Psoas muscle (tissue), 8 donors: ENCODE results near the gene CCND1. TPM values are rescaled to one million over a fixed set of nuclear protein-coding genes. Genes with fewer than 3 reads are reported as not detected.

Experiments used
- ATAC-seq, 4 donors: fragments of 200-7000 bp; cut with Tn5 transposase; one replicate each; pipeline ENCODE4 v1.9.1; 2020; ENCODE audit warnings: moderate library complexity in 3 of 4, mild to moderate bottlenecking in 2 of 4
- DNase-seq, 2 donors: peaks; one replicate each; pipeline ENCODE4 v3.0.0-alpha.2; 2020
- H3K27ac ChIP-seq: fragments of 200-600 bp; one replicate; pipeline ENCODE4 v1.8.0; 2022
- H3K27me3 ChIP-seq, 3 donors: fragments of 200-600 bp in 1 of 3; one replicate each; pipeline versions ENCODE4 v1.6.1 to v1.8.0; 2013 to 2022; ENCODE audit warnings: low read length in 2 of 3, mild to moderate bottlenecking in 2 of 3, moderate library complexity in 1 of 3; ENCODE audit not compliant: insufficient read depth in 3 of 3
- H3K36me3 ChIP-seq, 2 donors: fragments of 200-600 bp in 1 of 2; one replicate each; pipeline versions ENCODE4 v1.6.1 to v1.8.0; 2013 to 2022; ENCODE audit warnings: low read depth in 1 of 2, mild to moderate bottlenecking in 1 of 2, moderate library complexity in 1 of 2; ENCODE audit not compliant: insufficient read depth in 1 of 2
- H3K4me1 ChIP-seq: fragments of 200-600 bp; one replicate; pipeline ENCODE4 v1.8.0; 2022
- H3K4me3 ChIP-seq: fragments of 200-600 bp; one replicate; pipeline ENCODE4 v1.8.0; 2022; ENCODE audit warnings: mild to moderate bottlenecking
- H3K9me3 ChIP-seq: fragments of 200-600 bp; one replicate; pipeline ENCODE4 v1.8.0; 2022
- WGBS, 3 donors: extraction: QIAGEN DNeasy Blood & Tissue Kit; methylation state at CpG; one replicate each; pipeline versions ENCODE4 v1.1.6 to v1.1.7; 2013; 5-methylcytosine and 5-hydroxymethylcytosine counted together
- intact Hi-C, 2 donors: fragments of 100-400 bp; cut with DNase I; formaldehyde crosslinking; loops; one replicate each; pipeline versions ENCODE4 v1.11.0 to v1.14.2; 2022
- polyA plus RNA-seq, 3 donors: library from polyadenylated mRNA; stranded (reverse); fragments of 200-250 nt; gene quantifications; one replicate each; pipeline ENCODE4 v1.2.3, GENCODE V29; 2013
- total RNA-seq, 4 donors: library from RNA; stranded (reverse); fragmentation: NEBNext Ultra II Directional in 2 of 4; extraction: Animal tissue kit (Norgen Biotek cat#: 25700) in 2 of 4; gene quantifications; one replicate each; pipeline versions ENCODE4 v1.2.1 to v1.2.4, GENCODE V29; 2021 to 2023
- TF ChIP-seq, protein P1 (sequence below): fragments of 200-600 bp; IDR thresholded peaks from one replicate; pipeline ENCODE4 v1.8.0; 2022; ENCODE audit warnings: antibody characterized with exemption
- donor health status: healthy with polysubstance abuse.
- donor health status: DM: no; HTN: no; CAD: no; lungs with moderate emphysema.
- donor health status: Bipolar disorder and iron deficiency.
- donor health status: healthy.
- donor health status: DM: yes; HTN: yes; CAD: no.
- donor health status: DM: no; HTN: no; CAD: no.
- donor health status: DM: no; HTN: no; CAD: no.
- donor health status: DM: yes; HTN: yes; CAD: no.

Gene CCND1
- total and polyA plus RNA-seq, 7 donors = 1.8 to 11.3 (median 6.5) TPM

DNA sequence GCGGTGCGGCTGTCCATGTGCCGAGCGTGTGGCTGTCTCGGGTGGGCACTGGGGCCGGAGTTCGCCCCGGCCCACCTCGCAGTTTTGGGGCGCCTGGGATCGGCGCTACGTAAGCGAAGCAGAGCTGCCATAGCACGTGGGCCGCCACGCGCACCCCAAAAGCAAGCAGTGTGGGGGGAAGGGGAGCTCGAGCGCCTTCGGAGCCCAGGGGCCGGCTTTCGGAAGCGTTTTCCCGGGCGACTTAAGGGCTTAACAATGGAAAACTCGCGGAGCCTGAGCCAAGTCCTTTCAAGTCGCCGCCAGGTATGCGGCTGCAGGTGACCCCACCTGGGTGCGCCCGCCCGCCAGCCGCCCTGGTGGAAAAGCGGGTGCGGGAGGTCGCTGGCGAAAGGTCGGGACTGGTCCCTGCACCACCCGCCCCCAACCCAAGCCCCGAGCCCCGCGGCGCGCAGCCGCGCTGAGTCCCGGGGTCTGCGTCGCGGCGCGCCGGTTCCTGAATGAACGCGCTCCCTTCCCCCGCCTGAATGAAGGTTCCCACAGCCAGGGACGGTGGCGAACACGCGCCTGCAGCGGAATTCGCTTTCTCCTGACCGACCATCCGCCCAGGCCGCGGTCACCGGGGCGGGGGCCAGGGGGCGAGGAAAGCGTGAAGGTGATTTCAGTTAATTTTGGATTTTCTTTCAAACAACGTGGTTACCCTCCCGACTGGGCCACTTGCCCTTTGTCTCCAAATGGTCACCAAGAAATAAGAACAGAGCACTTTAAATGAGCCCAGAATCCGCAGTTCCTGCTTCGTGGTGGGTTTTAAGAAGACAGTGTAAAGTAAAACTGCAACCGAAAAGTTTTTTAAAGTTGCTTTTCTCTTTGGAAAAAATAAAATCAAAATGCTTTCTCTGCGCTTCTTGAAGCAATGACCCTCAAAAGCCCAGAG, 2.8 kb upstream of the CCND1 start:
- Histone ChIP-seq H3K27me3 (peaks cover 0 to 91% (median 29%) of the 10 kb centered on the region in 3 donors), H3K4me1 (peaks cover 36% of the 10 kb centered on the region), H3K27ac (peak overlapping the region; percentile 30), H3K36me3 (no peaks in the 10 kb centered on the region), H3K4me3 (peak overlapping the region; percentile 55), H3K9me3 (no peaks in the 10 kb centered on the region)
- TF ChIP-seq, protein P1, sequence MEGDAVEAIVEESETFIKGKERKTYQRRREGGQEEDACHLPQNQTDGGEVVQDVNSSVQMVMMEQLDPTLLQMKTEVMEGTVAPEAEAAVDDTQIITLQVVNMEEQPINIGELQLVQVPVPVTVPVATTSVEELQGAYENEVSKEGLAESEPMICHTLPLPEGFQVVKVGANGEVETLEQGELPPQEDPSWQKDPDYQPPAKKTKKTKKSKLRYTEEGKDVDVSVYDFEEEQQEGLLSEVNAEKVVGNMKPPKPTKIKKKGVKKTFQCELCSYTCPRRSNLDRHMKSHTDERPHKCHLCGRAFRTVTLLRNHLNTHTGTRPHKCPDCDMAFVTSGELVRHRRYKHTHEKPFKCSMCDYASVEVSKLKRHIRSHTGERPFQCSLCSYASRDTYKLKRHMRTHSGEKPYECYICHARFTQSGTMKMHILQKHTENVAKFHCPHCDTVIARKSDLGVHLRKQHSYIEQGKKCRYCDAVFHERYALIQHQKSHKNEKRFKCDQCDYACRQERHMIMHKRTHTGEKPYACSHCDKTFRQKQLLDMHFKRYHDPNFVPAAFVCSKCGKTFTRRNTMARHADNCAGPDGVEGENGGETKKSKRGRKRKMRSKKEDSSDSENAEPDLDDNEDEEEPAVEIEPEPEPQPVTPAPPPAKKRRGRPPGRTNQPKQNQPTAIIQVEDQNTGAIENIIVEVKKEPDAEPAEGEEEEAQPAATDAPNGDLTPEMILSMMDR = no peak
- intact Hi-C loops = no loop called here
- 2 to 3% (median 2%) methylated on average over 67 to 78 of the region's 78 CpGs for WGBS, 3 donors
- no peak for ATAC-seq
- DNase-seq = peak in 1 of 2 donors; percentile 63

DNA sequence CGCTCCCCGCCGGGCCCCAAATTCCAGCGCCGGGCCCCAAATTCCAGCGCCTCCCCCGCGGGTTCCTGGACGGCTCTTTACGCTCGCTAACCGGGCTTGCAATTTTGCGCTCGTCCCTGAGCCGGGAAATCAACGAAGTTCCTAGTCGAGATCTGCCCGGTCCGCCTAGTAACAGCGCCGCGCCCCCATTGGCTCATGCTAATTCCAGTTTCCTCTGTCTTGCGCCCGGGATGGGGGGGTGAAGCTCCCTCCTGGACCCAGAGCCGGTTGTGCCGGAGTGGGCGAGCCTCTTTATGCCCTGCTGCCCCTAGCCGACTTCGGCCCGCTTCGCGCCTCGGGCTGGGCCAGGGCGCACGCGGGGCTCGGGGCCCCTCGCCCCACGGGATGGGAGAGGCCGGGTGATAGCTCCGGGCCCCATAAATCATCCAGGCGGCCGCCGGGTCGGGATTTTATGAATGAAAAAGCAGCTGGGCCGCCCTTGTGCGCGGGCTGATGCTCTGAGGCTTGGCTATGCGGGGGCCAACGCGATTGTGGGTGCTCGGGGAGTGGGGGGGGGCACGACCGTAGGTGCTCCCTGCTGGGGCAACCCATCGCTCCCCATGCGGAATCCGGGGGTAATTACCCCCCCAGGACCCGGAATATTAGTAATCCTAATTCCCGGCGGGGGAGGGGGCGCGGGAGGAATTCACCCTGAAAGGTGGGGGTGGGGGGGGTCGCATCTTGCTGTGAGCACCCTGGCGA, 1.8 kb upstream of the CCND1 start:
- DNase-seq (peak; percentile 89 to 90), ATAC-seq (peak in 3 of 4 donors; percentile 35 to 62 (median 51))
- Histone ChIP-seq H3K9me3 (no peaks in the 10 kb centered on the region), H3K4me1 (peaks cover 36% of the 10 kb centered on the region), H3K36me3 (no peaks in the 10 kb centered on the region), H3K4me3 (peak overlapping the region; percentile 55), H3K27ac (peak overlapping the region; percentile 30), H3K27me3 (peaks cover 0 to 92% (median 28%) of the 10 kb centered on the region in 3 donors)
- 1 to 2% (median 1%) methylated on average over 63 to 64 of the region's 64 CpGs for WGBS, 3 donors
- intact Hi-C loops = no loop called here
- TF ChIP-seq, protein P1 = no peak

DNA sequence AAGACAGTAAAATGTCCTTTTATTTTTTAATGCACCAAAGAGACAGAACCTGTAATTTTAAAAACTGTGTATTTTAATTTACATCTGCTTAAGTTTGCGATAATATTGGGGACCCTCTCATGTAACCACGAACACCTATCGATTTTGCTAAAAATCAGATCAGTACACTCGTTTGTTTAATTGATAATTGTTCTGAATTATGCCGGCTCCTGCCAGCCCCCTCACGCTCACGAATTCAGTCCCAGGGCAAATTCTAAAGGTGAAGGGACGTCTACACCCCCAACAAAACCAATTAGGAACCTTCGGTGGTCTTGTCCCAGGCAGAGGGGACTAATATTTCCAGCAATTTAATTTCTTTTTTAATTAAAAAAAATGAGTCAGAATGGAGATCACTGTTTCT, 1.1 kb upstream of the CCND1 start:
- Histone ChIP-seq H3K27ac (no peak overlapping the region), H3K27me3 (peaks cover 0 to 99% (median 28%) of the 10 kb centered on the region in 3 donors), H3K36me3 (no peaks in the 10 kb centered on the region), H3K9me3 (no peaks in the 10 kb centered on the region), H3K4me3 (peak overlapping the region; percentile 75), H3K4me1 (peaks cover 36% of the 10 kb centered on the region)
- ATAC-seq (no peak), DNase-seq (no peak)
- intact Hi-C loops = loop anchor here (5.0 to 10.0 kb wide), 2 partner anchors 193 to 345 kb away; partner anchors contain the start of gene MYEOV (in 1 of the 2)
- WGBS, 3 donors = 46 to 49% (median 47%) methylated on average over 9 of the region's 9 CpGs
- TF ChIP-seq, protein P1 = no peak

DNA sequence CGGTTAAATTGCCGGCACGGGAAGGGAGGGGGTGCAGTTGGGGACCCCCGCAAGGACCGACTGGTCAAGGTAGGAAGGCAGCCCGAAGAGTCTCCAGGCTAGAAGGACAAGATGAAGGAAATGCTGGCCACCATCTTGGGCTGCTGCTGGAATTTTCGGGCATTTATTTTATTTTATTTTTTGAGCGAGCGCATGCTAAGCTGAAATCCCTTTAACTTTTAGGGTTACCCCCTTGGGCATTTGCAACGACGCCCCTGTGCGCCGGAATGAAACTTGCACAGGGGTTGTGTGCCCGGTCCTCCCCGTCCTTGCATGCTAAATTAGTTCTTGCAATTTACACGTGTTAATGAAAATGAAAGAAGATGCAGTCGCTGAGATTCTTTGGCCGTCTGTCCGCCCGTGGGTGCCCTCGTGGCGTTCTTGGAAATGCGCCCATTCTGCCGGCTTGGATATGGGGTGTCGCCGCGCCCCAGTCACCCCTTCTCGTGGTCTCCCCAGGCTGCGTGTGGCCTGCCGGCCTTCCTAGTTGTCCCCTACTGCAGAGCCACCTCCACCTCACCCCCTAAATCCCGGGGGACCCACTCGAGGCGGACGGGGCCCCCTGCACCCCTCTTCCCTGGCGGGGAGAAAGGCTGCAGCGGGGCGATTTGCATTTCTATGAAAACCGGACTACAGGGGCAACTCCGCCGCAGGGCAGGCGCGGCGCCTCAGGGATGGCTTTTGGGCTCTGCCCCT, 529 bp upstream of the CCND1 start:
- ATAC-seq (no peak), DNase-seq (peak in 1 of 2 donors; percentile 47)
- Histone ChIP-seq H3K4me3 (peak overlapping the region; percentile 75), H3K36me3 (no peaks in the 10 kb centered on the region), H3K27ac (no peak overlapping the region), H3K27me3 (peaks cover 0 to 99% (median 28%) of the 10 kb centered on the region in 3 donors), H3K4me1 (peaks cover 36% of the 10 kb centered on the region), H3K9me3 (no peaks in the 10 kb centered on the region)
- intact Hi-C loops = loop anchor here (5.0 to 10.0 kb wide), 2 partner anchors 193 to 346 kb away; partner anchors contain the start of gene MYEOV (in 1 of the 2)
- TF ChIP-seq, protein P1 = no peak
- 5 to 8% (median 6%) methylated on average over 39 to 43 of the region's 43 CpGs for WGBS, 3 donors
